Measurements from ENCODE around the gene SMARCA5. TPM values are rescaled to one million over a fixed set of nuclear protein-coding genes. Genes with fewer than 3 reads are reported as not detected.

The SMARCA5 gene
- total RNA-seq, 4 donors from 2014 or later: 12.3 to 44.1 (median 29.8) TPM

DNA sequence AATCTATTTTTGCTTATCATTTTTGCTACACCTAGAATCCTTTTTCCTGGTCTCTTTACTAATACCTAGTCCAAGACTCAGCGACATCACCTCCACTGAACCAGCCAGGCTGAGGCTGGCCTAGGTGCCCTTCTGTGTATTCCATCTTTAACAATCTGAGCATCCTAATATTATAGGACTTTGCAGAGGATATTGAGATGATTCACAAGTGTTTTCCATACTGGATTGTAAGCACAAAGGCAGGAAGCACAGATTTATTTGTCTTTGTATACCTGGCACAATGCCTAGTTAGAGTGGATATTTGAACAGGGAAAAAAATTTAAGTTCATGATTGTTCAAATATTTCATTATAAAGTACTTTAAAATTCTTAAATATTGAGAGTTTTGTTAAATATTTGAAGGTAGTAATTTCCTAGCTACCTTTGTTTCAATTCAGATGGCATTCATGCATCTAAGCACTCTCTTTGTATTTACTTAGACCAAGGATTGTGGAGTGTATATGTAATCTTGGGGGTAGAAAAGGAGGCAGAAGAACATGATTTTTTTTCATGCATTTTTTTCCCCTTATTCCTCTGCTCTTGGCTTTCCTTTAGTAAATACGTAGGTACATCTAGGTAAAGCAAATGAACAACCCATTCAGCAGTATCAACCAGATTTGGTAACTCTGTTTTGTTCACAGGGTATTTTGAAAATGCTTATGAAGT is 18.4 kb downstream of the SMARCA5 start:
- DNase-seq: no peak
- Histone ChIP-seq H3K27me3 (no peaks in the 10 kb centered on the region), H3K4me1 (peaks cover 0 to 5% (median 0%) of the 10 kb centered on the region in 4 donors), H3K9me3 (no peaks in the 10 kb centered on the region), H3K27ac (no peak overlapping the region), H3K36me3 (peaks cover 0 to 78% (median 37%) of the 10 kb centered on the region in 4 donors), H3K4me3 (no peak overlapping the region)
- in situ Hi-C loops (cut with MboI; ENCODE audit: low pct_ligation_motif_present in 1 of 4, low pct_unique_long_range_greater_than_20kb in 1 of 4, low sequenced_read_pairs in 3 of 4) (no loop called here), intact Hi-C loops (cut with DNase I; ENCODE audit: low total_unique reads) (no loop called here)
- TF ChIP-seq POLR2A (IDR thresholded peaks at IDR 0.05) (no peak), POLR2AphosphoS5 (IDR thresholded peaks at IDR 0.05) (no peak), EP300 (IDR thresholded peaks at IDR 0.05; ENCODE audit: low read depth) (no peak), CTCF (IDR thresholded peaks at IDR 0.05) (no peak)
- WGBS, 2 donors (ENCODE audit: low coverage in 1 of 2): 90 to 92% methylated on average over 1 to 2 of the region's 2 CpGs

DNA sequence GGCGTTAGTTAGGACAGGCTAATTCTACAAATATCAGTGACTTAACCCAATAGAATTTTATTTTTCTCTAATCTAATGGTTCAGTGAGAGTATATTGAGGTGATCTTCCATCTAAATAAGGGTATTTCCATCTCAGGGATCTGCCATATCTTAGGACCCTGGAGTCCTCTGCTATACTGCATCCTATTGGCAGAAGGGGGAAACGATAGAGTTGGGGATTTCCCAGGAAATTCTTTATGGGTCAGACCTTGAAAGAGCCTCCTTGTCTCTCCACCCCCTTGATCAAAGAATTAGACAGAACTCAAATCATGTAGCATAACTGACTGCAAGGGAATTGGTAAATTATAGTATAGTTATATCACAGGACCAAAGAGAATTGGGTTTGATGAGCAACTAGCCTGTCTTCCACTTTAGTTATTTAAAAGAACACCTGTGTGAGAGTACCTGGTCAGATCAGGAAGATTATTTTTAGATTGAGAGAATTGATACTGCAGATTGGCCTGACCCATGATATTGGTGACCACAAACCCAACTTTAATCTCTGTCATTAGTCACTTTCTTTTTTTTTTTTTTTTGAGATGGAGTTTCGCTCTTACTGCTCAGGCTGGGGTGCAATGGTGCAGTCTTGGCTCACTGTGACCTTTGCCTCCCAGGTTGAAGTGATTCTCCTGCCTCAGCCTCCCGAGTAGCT is 25.6 kb downstream of the SMARCA5 start:
- no peak for DNase-seq
- Histone ChIP-seq H3K36me3 (peaks cover 0 to 95% (median 41%) of the 10 kb centered on the region in 4 donors), H3K27ac (no peak overlapping the region), H3K4me1 (no peaks in the 10 kb centered on the region), H3K9me3 (no peaks in the 10 kb centered on the region), H3K4me3 (no peak overlapping the region), H3K27me3 (no peaks in the 10 kb centered on the region)
- 75% methylated on average over 4 of the region's 4 CpGs; no CpG with 5 or more reads in 1 of the 2 donors for WGBS, 2 donors (ENCODE audit: low coverage in 1 of 2)
- in situ Hi-C loops (cut with MboI; ENCODE audit: low pct_ligation_motif_present in 1 of 4, low pct_unique_long_range_greater_than_20kb in 1 of 4, low sequenced_read_pairs in 3 of 4) (no loop called here), intact Hi-C loops (cut with DNase I; ENCODE audit: low total_unique reads) (no loop called here)
- TF ChIP-seq POLR2AphosphoS5 (IDR thresholded peaks at IDR 0.05) (no peak), CTCF (IDR thresholded peaks at IDR 0.05) (no peak), POLR2A (IDR thresholded peaks at IDR 0.05) (no peak), EP300 (IDR thresholded peaks at IDR 0.05; ENCODE audit: low read depth) (no peak)

- 90 to 92% methylated on average over 2 to 3 of the region's 3 CpGs for WGBS, 2 donors (ENCODE audit: low coverage in 1 of 2)
- no peak for TF ChIP-seq POLR2AphosphoS5 (IDR thresholded peaks at IDR 0.05)
- no peak for TF ChIP-seq POLR2A (IDR thresholded peaks at IDR 0.05)
- no peak for TF ChIP-seq CTCF (IDR thresholded peaks at IDR 0.05)
- no peak for TF ChIP-seq EP300 (IDR thresholded peaks at IDR 0.05; ENCODE audit: low read depth)
- no peaks in the 10 kb centered on the region for H3K27me3 ChIP-seq
- no peaks in the 10 kb centered on the region for H3K9me3 ChIP-seq
- no peak overlapping the region for H3K4me3 ChIP-seq
- no peaks in the 10 kb centered on the region for H3K4me1 ChIP-seq
- no peak overlapping the region for H3K27ac ChIP-seq
- peaks cover 0 to 96% (median 40%) of the 10 kb centered on the region in 4 donors for H3K36me3 ChIP-seq
- in situ Hi-C loops (cut with MboI; ENCODE audit: low pct_ligation_motif_present in 1 of 4, low pct_unique_long_range_greater_than_20kb in 1 of 4, low sequenced_read_pairs in 3 of 4) (no loop called here), intact Hi-C loops (cut with DNase I; ENCODE audit: low total_unique reads) (no loop called here)
- DNase-seq: no peak
Measured at GRCh38 chr4:143539670-143540023, 26.1 kb downstream of the SMARCA5 start.

DNA sequence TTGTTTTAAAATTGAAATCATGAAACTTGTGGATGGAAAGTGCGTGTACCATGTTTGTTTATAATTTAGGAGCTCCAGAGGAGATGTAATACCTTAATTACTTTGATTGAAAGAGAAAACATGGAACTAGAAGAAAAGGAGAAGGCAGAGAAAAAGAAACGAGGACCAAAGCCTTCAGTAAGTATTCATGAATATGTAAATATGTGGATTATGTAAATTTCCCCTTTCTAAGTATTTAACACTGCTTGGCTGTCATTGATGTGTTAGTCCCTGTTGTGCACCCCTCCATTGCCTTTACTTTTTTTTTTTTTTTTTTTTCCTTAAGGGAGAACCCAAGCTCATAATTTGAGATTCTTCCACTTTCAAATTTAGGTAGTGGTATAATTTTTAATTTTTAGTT is 36.4 kb downstream of the SMARCA5 start:
- no peaks in the 10 kb centered on the region for H3K9me3 ChIP-seq
- H3K4me1 ChIP-seq: no peaks in the 10 kb centered on the region
- no peak for DNase-seq
- intact Hi-C loops (cut with DNase I; ENCODE audit: low total_unique reads): no loop called here
- no peak overlapping the region for H3K4me3 ChIP-seq
- peaks cover 0 to 88% (median 35%) of the 10 kb centered on the region in 4 donors for H3K36me3 ChIP-seq
- in situ Hi-C loops (cut with MboI; ENCODE audit: low pct_ligation_motif_present in 1 of 4, low pct_unique_long_range_greater_than_20kb in 1 of 4, low sequenced_read_pairs in 3 of 4): no loop called here
- 80 to 93% methylated on average over 2 of the region's 2 CpGs for WGBS, 2 donors (ENCODE audit: low coverage in 1 of 2)
- H3K27me3 ChIP-seq: no peaks in the 10 kb centered on the region
- no peak overlapping the region for H3K27ac ChIP-seq
- TF ChIP-seq POLR2A (IDR thresholded peaks at IDR 0.05): no peak
- no peak for TF ChIP-seq EP300 (IDR thresholded peaks at IDR 0.05; ENCODE audit: low read depth)
- no peak for TF ChIP-seq POLR2AphosphoS5 (IDR thresholded peaks at IDR 0.05)
- TF ChIP-seq CTCF (IDR thresholded peaks at IDR 0.05): no peak
